Activated B cell treated with CpG ODN at 0.5 μM for 24 hours (primary cell): ENCODE results near the gene FRA10AC1. TPM values are rescaled to one million over a fixed set of nuclear protein-coding genes. Genes with fewer than 3 reads are reported as not detected.
A peak's percentile ranks its signal among the peaks of the same experiment; 100 is the strongest.

Source experiments
- ATAC-seq: fragments of 200-7000 bp; cut with Tn5 transposase; one replicate; pipeline ENCODE4 v1.10.0; 2021; ENCODE audit warnings: low read depth, mild to moderate bottlenecking, moderate library complexity
- CTCF ChIA-PET: fragments of 350-600 bp; sonication (Branson Sonifier 250); formaldehyde crosslinking; loops from one replicate; lab custom pipeline; 2021; ENCODE audit warnings: antibody characterized with exemption; lab: Charles Lee
- POLR2A ChIA-PET: fragments of 350-600 bp; sonication (Branson Sonifier 250); formaldehyde crosslinking; loops from one replicate; lab custom pipeline; 2021; ENCODE audit warnings: antibody characterized with exemption; lab: Charles Lee
- DNase-seq: peaks from one replicate; pipeline ENCODE4 v3.0.0; 2022
- H3K27ac Mint-ChIP-seq: one replicate; pipeline ENCODE4 v1.8.0; 2020; ENCODE audit warnings: mixed read lengths
- H3K27me3 Mint-ChIP-seq: one replicate; pipeline ENCODE4 v1.8.0; 2021; ENCODE audit warnings: mixed read lengths
- H3K36me3 Mint-ChIP-seq: one replicate; pipeline ENCODE4 v1.8.0; 2021; ENCODE audit warnings: low read depth, mixed read lengths
- H3K4me1 Mint-ChIP-seq: one replicate; pipeline ENCODE4 v1.8.0; 2021; ENCODE audit warnings: mixed read lengths
- H3K4me3 Mint-ChIP-seq: one replicate; pipeline ENCODE4 v1.8.0; 2020; ENCODE audit warnings: mild to moderate bottlenecking, mixed read lengths
- H3K9me3 Mint-ChIP-seq: one replicate; pipeline ENCODE4 v1.8.0; 2020; ENCODE audit warnings: mixed read lengths
- CTCF ChIP-seq: fragments of 200-600 bp; IDR thresholded peaks from one replicate; pipeline ENCODE4 v1.8.0; 2022; ENCODE audit warnings: antibody characterized with exemption, mild to moderate bottlenecking
- intact Hi-C: fragments of 100-400 bp; cut with micrococcal nuclease; formaldehyde crosslinking; loops from one replicate; pipeline ENCODE4 v1.15.1; 2024
- total RNA-seq: library from RNA; stranded (reverse); gene quantifications from 2 replicates; pipeline ENCODE4 v1.2.3, GENCODE V29; 2022

FRA10AC1 gene
- total RNA-seq, 1 donor from 2014 or later: 24.8 TPM

- H3K4me3 Mint-ChIP-seq: no peak overlapping the region
- H3K36me3 Mint-ChIP-seq: no peaks in the 10 kb centered on the region
- H3K27ac Mint-ChIP-seq: no peak overlapping the region
- ChIA-PET POLR2A (no interaction called here), CTCF (no interaction called here)
- DNase-seq (no peak), ATAC-seq (no peak)
- H3K27me3 Mint-ChIP-seq: peaks cover 4% of the 10 kb centered on the region
- no peaks in the 10 kb centered on the region for H3K9me3 Mint-ChIP-seq
- intact Hi-C loops: loop anchor here (10.0 kb wide), 1 partner anchor 1413 kb away; the partner anchor contains the start of genes CPEB3 and MARCHF5
- TF ChIP-seq CTCF: no peak
- H3K4me1 Mint-ChIP-seq: peaks cover 4% of the 10 kb centered on the region
Observed at GRCh38 chr10:93707623-93708022, 5.2 kb upstream of the FRA10AC1 start.

GRCh38 chr10:93704451-93704850 is 2.1 kb upstream of the FRA10AC1 start:
- ChIA-PET POLR2A (interaction anchor here (0.6 kb wide), 1 partner anchor 679 kb away, joined by 6 read pairs; no protein-coding TSS in a partner anchor), CTCF (no interaction called here)
- Mint-ChIP-seq H3K4me1 (peaks cover 11% of the 10 kb centered on the region), H3K9me3 (no peaks in the 10 kb centered on the region), H3K4me3 (no peak overlapping the region), H3K36me3 (peaks cover 5% of the 10 kb centered on the region), H3K27ac (no peak overlapping the region), H3K27me3 (peaks cover 4% of the 10 kb centered on the region)
- DNase-seq (no peak), ATAC-seq (no peak)
- TF ChIP-seq CTCF: no peak
- intact Hi-C loops: loop anchor here (5.0 to 10.0 kb wide), 4 partner anchors 698 to 1410 kb away; partner anchors contain the start of genes CPEB3, EXOC6, KIF11 and MARCHF5

- H3K27me3 Mint-ChIP-seq: peaks cover 4% of the 10 kb centered on the region
- POLR2A ChIA-PET: interaction anchor here (2.1 to 2.2 kb wide), 2 partner anchors 15 to 43 kb away, joined by 8 to 10 read pairs; no protein-coding TSS in a partner anchor
Observed at GRCh38 chr10:93703841-93704240, 1.4 kb upstream of the FRA10AC1 start.

GRCh38 chr10:93703066-93703465 is 674 bp upstream of the FRA10AC1 start:
- ChIA-PET POLR2A (interaction anchor here (0.7 to 2.2 kb wide), 11 partner anchors 9 to 1905 kb away, joined by 3 to 12 read pairs (median 5); partner anchors contain the start of gene TNKS2), CTCF (interaction anchor here (1.0 to 2.8 kb wide), 3 partner anchors 39 to 113 kb away, joined by 3 to 21 read pairs (median 4); no protein-coding TSS in a partner anchor)
- intact Hi-C loops: loop anchor here (2.0 to 10.0 kb wide), 6 partner anchors 40 to 1408 kb away; partner anchors contain the start of genes CPEB3, EXOC6, KIF11 and MARCHF5
- Mint-ChIP-seq H3K36me3 (peaks cover 14% of the 10 kb centered on the region), H3K27me3 (peaks cover 2% of the 10 kb centered on the region), H3K27ac (no peak overlapping the region), H3K9me3 (no peaks in the 10 kb centered on the region), H3K4me3 (no peak overlapping the region), H3K4me1 (peaks cover 11% of the 10 kb centered on the region)
- TF ChIP-seq CTCF: no peak
- no peak for ATAC-seq
- no peak for DNase-seq

More at GRCh38 chr10:93703841-93704240, 1.4 kb upstream of the FRA10AC1 start:
- H3K27ac Mint-ChIP-seq: peak overlapping the region; percentile 20
- intact Hi-C loops: loop anchor here (2.0 to 10.0 kb wide), 6 partner anchors 39 to 1409 kb away; partner anchors contain the start of genes CPEB3, EXOC6, KIF11 and MARCHF5
- peaks cover 9% of the 10 kb centered on the region for H3K36me3 Mint-ChIP-seq
- no peak for TF ChIP-seq CTCF
- H3K4me3 Mint-ChIP-seq: peak overlapping the region; percentile 62
- CTCF ChIA-PET: no interaction called here
- peaks cover 11% of the 10 kb centered on the region for H3K4me1 Mint-ChIP-seq
- H3K9me3 Mint-ChIP-seq: no peaks in the 10 kb centered on the region
- no peak for DNase-seq
- no peak for ATAC-seq

GRCh38 chr10:93701866-93702209 is 554 bp downstream of the FRA10AC1 start:
- ATAC-seq: no peak
- Mint-ChIP-seq H3K27ac (no peak overlapping the region), H3K9me3 (no peaks in the 10 kb centered on the region), H3K27me3 (no peaks in the 10 kb centered on the region), H3K4me1 (peaks cover 11% of the 10 kb centered on the region), H3K36me3 (peaks cover 22% of the 10 kb centered on the region), H3K4me3 (no peak overlapping the region)
- TF ChIP-seq CTCF: no peak
- ChIA-PET CTCF (interaction anchor here (0.9 to 2.8 kb wide), 5 partner anchors 41 to 157 kb away, joined by 3 to 21 read pairs (median 3); no protein-coding TSS in a partner anchor), POLR2A (interaction anchor here (0.7 to 2.2 kb wide), 9 partner anchors 10 to 844 kb away, joined by 4 to 10 read pairs (median 7); partner anchors contain the start of gene HELLS)
- intact Hi-C loops: loop anchor here (1.0 to 10.0 kb wide), 14 partner anchors 13 to 1407 kb away; partner anchors contain the start of genes CEP55, CPEB3, EXOC6 and KIF11
- no peak for DNase-seq
